Pancreas (tissue), 10 donors: ENCODE data around the gene KCNC2. TPM values are rescaled to one million over a fixed set of nuclear protein-coding genes. Genes with fewer than 3 reads are reported as not detected.

Source experiments
- ATAC-seq, 4 donors: fragments of 200-7000 bp; cut with Tn5 transposase; one replicate each; pipeline versions ENCODE4 v1.8.0 to v1.9.1; 2020; ENCODE audit warnings: mild to moderate bottlenecking in 4 of 4, moderate library complexity in 4 of 4
- DNase-seq, 6 donors: peaks; one replicate each; pipeline ENCODE4 v3.0.0-alpha.2; 2020
- FAIRE-seq: peaks from 2 replicates; lab custom pipeline; 2012; peaks lifted over from hg19 to GRCh38; lab: Jason Lieb, UNC
- H3K27ac ChIP-seq, 4 donors: fragments of 200-600 bp; sonication (generic); 1 replicate in 3 of 4; 2 replicates in 1 of 4; pipeline versions ENCODE4 v1.5.0 to v1.8.0; 2020
- H3K27me3 ChIP-seq, 4 donors: fragments of 200-600 bp; one replicate each; pipeline ENCODE4 v1.8.0; 2021
- H3K36me3 ChIP-seq, 3 donors: fragments of 200-600 bp; sonication (generic) in 1 of 3; one replicate each; pipeline versions ENCODE4 v1.5.0 to v1.8.0; 2020 to 2021
- H3K4me1 ChIP-seq, 3 donors: fragments of 200-600 bp; one replicate each; pipeline ENCODE4 v1.8.0; 2021
- H3K4me3 ChIP-seq, 4 donors: fragments of 200-600 bp; sonication (generic) in 2 of 4; one replicate each; pipeline versions ENCODE4 v1.5.0 to v1.8.0; 2020 to 2021
- H3K9me3 ChIP-seq, 4 donors: fragments of 200-600 bp; one replicate each; pipeline ENCODE4 v1.8.0; 2021
- CTCF ChIP-seq, 4 donors: fragments of 200-600 bp; sonication (generic) in 3 of 4; IDR thresholded peaks; one replicate each; pipeline versions ENCODE4 v1.5.0 to v1.8.0; 2021; ENCODE audit warnings: antibody characterized with exemption in 4 of 4
- WGBS, 2 donors: extraction: QIAGEN DNeasy Blood & Tissue Kit; methylation state at CpG; one replicate each; pipeline ENCODE4 v1.1.7; 2013; 5-methylcytosine and 5-hydroxymethylcytosine counted together
- intact Hi-C, 3 donors: fragments of 100-400 bp; cut with DNase I; formaldehyde crosslinking; loops; one replicate each; pipeline versions ENCODE4 v1.11.1 to v1.14.2; 2022
- polyA plus RNA-seq, 2 donors: library from polyadenylated mRNA; stranded (reverse); fragments of 200-250 nt; gene quantifications; one replicate each; pipeline ENCODE4 v1.2.3, GENCODE V29; 2013
- total RNA-seq, 6 donors: library from RNA; stranded (reverse); fragmentation: NEBNext Ultra II Directional in 4 of 6; extraction: Animal tissue kit (Norgen Biotek cat#: 25700) in 4 of 6; gene quantifications; one replicate each; pipeline versions ENCODE4 v1.2.1 to v1.2.4, GENCODE V29; 2021 to 2023
- donor health status: healthy with polysubstance abuse.
- donor health status: DM: no; HTN: no; CAD: no; lungs with moderate emphysema.
- donor health status: DM: no; HTN: no; CAD: no.
- donor health status: control.
- donor health status: control.
- donor health status: Bipolar disorder and iron deficiency.
- donor health status: DM: yes; HTN: yes; CAD: no.
- donor health status: DM: no; HTN: no; CAD: no.
- donor health status: DM: no; HTN: no; CAD: no.
- donor health status: DM: yes; HTN: yes; CAD: no.

KCNC2 gene
- total and polyA plus RNA-seq, 8 donors: 0.06 to 0.19 (median 0.09) TPM; not detected in 3

DNA sequence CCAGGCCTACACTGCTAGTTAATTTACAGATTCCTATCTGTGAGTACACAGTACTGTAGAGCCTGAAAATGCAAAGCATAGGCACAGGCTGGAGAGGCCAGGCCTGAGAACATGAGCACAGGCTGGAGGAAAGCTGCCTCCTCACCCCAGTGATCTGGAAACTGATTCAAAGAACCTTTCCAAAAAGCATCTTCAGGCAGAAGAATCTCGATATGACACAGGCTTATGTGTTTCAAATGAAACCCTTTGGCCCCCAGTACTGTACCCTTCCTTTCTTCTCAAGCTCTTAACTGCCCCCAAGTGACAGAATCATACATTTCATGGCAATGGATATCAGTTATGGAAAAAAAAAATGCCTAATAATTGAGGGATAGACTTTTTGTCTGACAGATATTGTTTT is 122.0 kb downstream of the KCNC2 start:
- intact Hi-C loops: no loop called here
- no peak for TF ChIP-seq CTCF (IDR thresholded peaks at IDR 0.05)
- DNase-seq (no peak), ATAC-seq (peak in 2 of 4 donors; percentile 36 to 58), FAIRE-seq (no peak)
- WGBS, 2 donors: 23 to 42% methylated on average over 1 of the region's 1 CpG
- no peak overlapping the region for H3K27ac ChIP-seq
- H3K9me3 ChIP-seq: no peaks in the 10 kb centered on the region
- no peaks in the 10 kb centered on the region for H3K4me1 ChIP-seq
- no peaks in the 10 kb centered on the region for H3K36me3 ChIP-seq
- no peak overlapping the region for H3K4me3 ChIP-seq
- H3K27me3 ChIP-seq: no peaks in the 10 kb centered on the region

DNA sequence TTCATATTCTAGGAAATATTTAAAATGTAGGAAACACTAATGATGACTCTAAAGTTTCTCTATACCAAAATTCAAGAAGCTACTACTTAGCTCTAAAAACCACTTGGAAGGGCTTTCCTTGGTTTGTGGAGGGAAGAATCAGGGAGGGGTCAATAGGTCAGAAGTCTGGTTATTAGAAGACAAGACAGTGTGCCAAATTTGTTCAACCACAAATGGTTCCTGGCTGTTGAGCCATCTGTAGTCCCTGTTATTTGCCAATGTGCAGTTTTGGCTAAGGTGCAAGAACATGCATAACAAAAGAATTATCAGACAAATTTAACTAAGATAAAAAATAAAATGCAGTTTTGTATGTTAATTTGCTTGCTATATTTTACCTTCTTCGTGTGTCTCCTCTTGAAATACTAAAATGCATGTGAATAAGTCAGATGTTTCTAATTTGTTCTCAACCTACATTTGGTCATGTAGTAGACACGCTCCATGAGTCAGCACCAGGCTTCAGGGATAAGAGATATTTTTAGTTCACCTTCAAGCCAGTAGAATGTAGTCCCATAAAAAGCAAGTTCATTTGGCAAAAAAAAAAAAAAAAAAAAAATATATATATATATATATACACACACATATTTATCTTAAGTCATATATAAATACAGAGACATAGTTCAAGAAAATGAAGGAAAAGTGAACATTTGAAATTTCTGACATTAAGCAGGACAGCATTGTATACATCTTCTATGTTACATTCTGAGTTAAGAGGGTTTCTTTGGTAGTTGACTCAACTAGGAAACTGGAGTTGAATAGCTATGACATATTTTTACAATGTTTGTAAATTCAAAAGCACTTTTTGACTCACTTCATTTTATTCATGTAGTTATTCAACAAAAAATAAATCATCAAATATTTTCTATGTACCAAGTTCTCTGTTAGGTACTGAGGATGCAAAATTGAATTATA is 123.3 kb downstream of the KCNC2 start:
- DNase-seq: no peak
- H3K27me3 ChIP-seq: no peaks in the 10 kb centered on the region
- FAIRE-seq: no peak

DNA sequence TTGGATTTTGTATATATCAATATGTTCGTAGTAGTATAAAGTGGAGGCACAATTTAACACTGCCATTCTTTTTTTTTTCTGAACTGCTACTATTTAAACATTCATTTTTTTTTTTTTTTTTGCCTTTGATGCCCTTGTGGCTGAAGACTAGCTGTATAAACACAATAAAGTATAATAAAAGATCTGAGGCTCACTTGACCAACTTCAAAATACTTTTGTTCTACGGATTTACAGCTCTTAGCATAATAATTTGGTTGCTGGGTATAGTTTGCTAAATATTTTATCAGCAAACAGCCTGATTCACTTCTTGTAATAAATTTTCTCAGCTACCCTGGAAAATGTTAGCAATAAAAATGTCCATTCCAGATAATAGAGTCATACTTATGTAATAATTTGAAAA is 128.3 kb downstream of the KCNC2 start:
- no peaks in the 10 kb centered on the region for H3K36me3 ChIP-seq
- FAIRE-seq (no peak), DNase-seq (no peak), ATAC-seq (no peak)
- no peak overlapping the region for H3K27ac ChIP-seq
- no peaks in the 10 kb centered on the region for H3K9me3 ChIP-seq
- no peak for TF ChIP-seq CTCF (IDR thresholded peaks at IDR 0.05)
- H3K4me3 ChIP-seq: no peak overlapping the region
- WGBS, 2 donors: 39 to 43% methylated on average over 2 of the region's 2 CpGs
- intact Hi-C loops: no loop called here
- H3K4me1 ChIP-seq: no peaks in the 10 kb centered on the region
- no peaks in the 10 kb centered on the region for H3K27me3 ChIP-seq

More for the DNA sequence above, 123.3 kb downstream of the KCNC2 start:
- no peaks in the 10 kb centered on the region for H3K4me1 ChIP-seq
- intact Hi-C loops: no loop called here
- H3K9me3 ChIP-seq: no peaks in the 10 kb centered on the region
- no peak overlapping the region for H3K27ac ChIP-seq
- H3K4me3 ChIP-seq: no peak overlapping the region
- WGBS, 2 donors: 52 to 58% methylated on average over 2 of the region's 2 CpGs
- no peak for ATAC-seq
- TF ChIP-seq CTCF (IDR thresholded peaks at IDR 0.05): no peak
- H3K36me3 ChIP-seq: no peaks in the 10 kb centered on the region

GRCh38 chr12:75080582-75080981 is 129.1 kb downstream of the KCNC2 start:
- WGBS, 2 donors: 51 to 67% methylated on average over 4 of the region's 4 CpGs
- TF ChIP-seq CTCF (IDR thresholded peaks at IDR 0.05): no peak
- H3K27ac ChIP-seq: no peak overlapping the region
- no peaks in the 10 kb centered on the region for H3K4me1 ChIP-seq
- FAIRE-seq (no peak), ATAC-seq (no peak), DNase-seq (no peak)
- intact Hi-C loops: no loop called here
- no peak overlapping the region for H3K4me3 ChIP-seq
- H3K36me3 ChIP-seq: no peaks in the 10 kb centered on the region
- no peaks in the 10 kb centered on the region for H3K27me3 ChIP-seq
- no peaks in the 10 kb centered on the region for H3K9me3 ChIP-seq

DNA sequence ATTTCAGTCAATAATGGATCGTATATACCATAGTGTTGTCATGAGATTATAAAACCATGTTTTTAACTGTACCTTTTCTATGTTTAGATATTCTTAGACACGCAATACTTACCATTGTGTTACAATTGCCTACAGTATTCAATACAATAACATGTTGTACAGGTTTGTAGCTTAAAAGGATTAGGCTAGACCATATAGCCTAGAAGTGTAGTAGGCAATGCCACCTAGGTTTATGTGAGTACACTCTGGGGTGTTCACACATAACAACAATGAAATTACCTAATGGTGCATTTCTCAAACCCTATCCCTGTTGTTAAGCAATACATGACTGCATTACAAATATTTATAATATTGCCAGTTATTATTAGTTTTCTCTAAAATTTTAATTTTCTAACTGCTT is 144.2 kb downstream of the KCNC2 start:
- FAIRE-seq (no peak), DNase-seq (no peak), ATAC-seq (no peak)
- TF ChIP-seq CTCF (IDR thresholded peaks at IDR 0.05): no peak
- 58 to 80% methylated on average over 2 of the region's 2 CpGs for WGBS, 2 donors
- intact Hi-C loops: no loop called here
- Histone ChIP-seq H3K4me1 (no peaks in the 10 kb centered on the region), H3K27me3 (no peaks in the 10 kb centered on the region), H3K9me3 (no peaks in the 10 kb centered on the region), H3K36me3 (no peaks in the 10 kb centered on the region), H3K27ac (no peak overlapping the region), H3K4me3 (no peak overlapping the region)
